HL-60 (cell line): ENCODE data around the gene FARP1.

Experiments used
- DNase-seq, 2 experiments: peaks; one replicate each; pipeline ENCODE4 v3.0.0-alpha.2; 2010 to 2020; ENCODE audit warnings: low read depth in 1 of 2, low spot score in 1 of 2
- H3K27ac ChIP-seq: fragments of 250-450 bp; sonication (Bioruptor Pico); replicated peaks from 2 replicates; pipeline ENCODE4 v1.5.1; 2020; ENCODE audit warnings: mild to moderate bottlenecking, moderate library complexity
- H3K27me3 ChIP-seq: fragments of 250-450 bp; sonication (Bioruptor Pico); 2 replicates; pipeline ENCODE4 v1.5.1; 2021; ENCODE audit warnings: mild to moderate bottlenecking, moderate library complexity; ENCODE audit not compliant: insufficient read depth, poor library complexity, severe bottlenecking
- H3K4me3 ChIP-seq: replicated peaks from 2 replicates; pipeline ENCODE4 v1.5.1; 2011; ENCODE audit warnings: mild to moderate bottlenecking, control low read depth, low read length; ENCODE audit not compliant: insufficient read depth
- CTCF ChIP-seq: IDR thresholded peaks from one replicate; pipeline ENCODE4 v1.5.1; 2011; ENCODE audit warnings: low read length, control low read depth, inconsistent platforms; ENCODE audit not compliant: insufficient read depth
- GABPA ChIP-seq: IDR thresholded peaks from 2 replicates; pipeline ENCODE4 v1.6.1; 2012; ENCODE audit warnings: low read depth
- POLR2AphosphoS5 ChIP-seq: IDR thresholded peaks from 2 replicates; pipeline ENCODE4 v1.6.1; 2012; ENCODE audit warnings: low read depth
- REST ChIP-seq: IDR thresholded peaks from 2 replicates; pipeline ENCODE4 v1.6.1; 2012; ENCODE audit warnings: low read depth; ENCODE audit not compliant: insufficient replicate concordance
- SPI1 ChIP-seq: IDR thresholded peaks from 2 replicates; pipeline ENCODE4 v1.6.1; 2012; ENCODE audit warnings: low read depth, mild to moderate bottlenecking, borderline replicate concordance

Gene FARP1

GRCh38 chr13:98334620-98335205, 191.8 kb downstream of the FARP1 start:
- DNase-seq: no peak
- Histone ChIP-seq H3K27me3 (no peaks in the 10 kb centered on the region), H3K27ac (no peak overlapping the region), H3K4me3 (no peak overlapping the region)
- TF ChIP-seq SPI1 (no peak), CTCF (no peak), POLR2AphosphoS5 (no peak), REST (no peak), GABPA (no peak)

GRCh38 chr13:98335721-98336120, 192.8 kb downstream of the FARP1 start:
- Histone ChIP-seq H3K27me3 (no peaks in the 10 kb centered on the region), H3K27ac (no peak overlapping the region), H3K4me3 (no peak overlapping the region)
- TF ChIP-seq CTCF (no peak), POLR2AphosphoS5 (no peak), SPI1 (no peak)
- DNase-seq: no peak

GRCh38 chr13:98338310-98338709, 195.4 kb downstream of the FARP1 start:
- Histone ChIP-seq H3K4me3 (no peak overlapping the region), H3K27me3 (no peaks in the 10 kb centered on the region), H3K27ac (no peak overlapping the region)
- no peak for DNase-seq
- no peak for TF ChIP-seq REST
- no peak for TF ChIP-seq GABPA
- no peak for TF ChIP-seq POLR2AphosphoS5
- no peak for TF ChIP-seq CTCF
- no peak for TF ChIP-seq SPI1

GRCh38 chr13:98339684-98340425, 197.0 kb downstream of the FARP1 start:
- DNase-seq: no peak
- H3K4me3 ChIP-seq: no peak overlapping the region
- H3K27ac ChIP-seq: no peak overlapping the region
- no peaks in the 10 kb centered on the region for H3K27me3 ChIP-seq
- TF ChIP-seq REST (no peak), GABPA (no peak), POLR2AphosphoS5 (no peak), CTCF (no peak), SPI1 (no peak)
